Measurements from ENCODE around the gene LRRC66. TPM values are rescaled to one million over a fixed set of nuclear protein-coding genes. Genes with fewer than 3 reads are reported as not detected.

LRRC66 gene
- total RNA-seq, 4 donors from 2014 or later: 0.17 to 1.2 (median 0.54) TPM

DNA sequence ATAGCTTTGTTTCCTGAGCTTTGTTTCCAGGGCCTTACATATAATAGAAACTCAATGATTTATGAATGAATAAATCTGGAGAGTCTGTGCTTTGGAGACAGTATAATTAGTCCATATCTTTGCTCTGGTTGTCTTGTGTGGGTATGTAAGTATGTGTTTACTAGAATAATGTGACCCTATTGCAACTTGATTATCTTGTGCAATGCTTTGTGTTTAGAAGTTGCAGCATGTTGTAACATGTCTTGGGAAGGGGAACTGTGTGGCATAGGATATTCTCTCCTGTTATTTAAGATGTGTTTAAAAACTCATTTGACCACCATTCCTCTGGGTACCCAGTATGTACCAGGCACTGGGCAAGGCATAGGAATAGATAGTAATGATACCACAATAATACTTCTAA is 37.0 kb upstream of the LRRC66 start:
- TF ChIP-seq POLR2A (IDR thresholded peaks at IDR 0.05; ENCODE audit: low read depth): no peak
- TF ChIP-seq EP300 (IDR thresholded peaks at IDR 0.05): no peak
- no peak for TF ChIP-seq POLR2AphosphoS5 (IDR thresholded peaks at IDR 0.05)
- no peak for DNase-seq (ENCODE audit: extremely low spot score)

DNA sequence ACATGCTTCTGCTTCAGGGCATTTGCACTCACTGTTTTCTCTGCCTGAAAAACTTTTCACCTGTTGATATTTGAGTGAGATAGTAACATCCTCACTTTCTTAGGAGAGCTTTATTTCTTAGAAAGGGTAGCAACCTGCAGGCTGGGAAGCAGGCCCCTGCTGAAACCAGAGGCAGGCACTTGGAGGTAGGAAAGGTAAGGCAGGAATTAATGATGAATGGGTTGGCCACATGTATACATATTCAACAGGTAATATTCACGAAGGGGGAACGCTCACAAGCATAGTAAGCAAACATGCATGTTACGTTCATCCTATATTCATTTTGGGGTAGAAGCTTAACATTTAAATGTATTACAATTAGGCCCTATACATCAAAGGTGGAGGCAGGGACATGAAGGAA is 34.1 kb upstream of the LRRC66 start:
- no peak overlapping the region for H3K4me3 ChIP-seq
- no peak for DNase-seq (ENCODE audit: extremely low spot score)
- peaks cover 0 to 8% (median 4%) of the 10 kb centered on the region in 4 donors for H3K9me3 ChIP-seq
- H3K27ac ChIP-seq (replicated peaks in 1 of 4): no peak overlapping the region
- 96% methylated on average over 3 of the region's 3 CpGs for WGBS
- intact Hi-C loops (cut with DNase I): no loop called here
- H3K27me3 ChIP-seq: peaks cover 0 to 28% (median 2%) of the 10 kb centered on the region in 4 donors
- H3K36me3 ChIP-seq: no peaks in the 10 kb centered on the region
- H3K4me1 ChIP-seq: peaks cover 0 to 30% (median 22%) of the 10 kb centered on the region in 4 donors
- TF ChIP-seq, protein P1, sequence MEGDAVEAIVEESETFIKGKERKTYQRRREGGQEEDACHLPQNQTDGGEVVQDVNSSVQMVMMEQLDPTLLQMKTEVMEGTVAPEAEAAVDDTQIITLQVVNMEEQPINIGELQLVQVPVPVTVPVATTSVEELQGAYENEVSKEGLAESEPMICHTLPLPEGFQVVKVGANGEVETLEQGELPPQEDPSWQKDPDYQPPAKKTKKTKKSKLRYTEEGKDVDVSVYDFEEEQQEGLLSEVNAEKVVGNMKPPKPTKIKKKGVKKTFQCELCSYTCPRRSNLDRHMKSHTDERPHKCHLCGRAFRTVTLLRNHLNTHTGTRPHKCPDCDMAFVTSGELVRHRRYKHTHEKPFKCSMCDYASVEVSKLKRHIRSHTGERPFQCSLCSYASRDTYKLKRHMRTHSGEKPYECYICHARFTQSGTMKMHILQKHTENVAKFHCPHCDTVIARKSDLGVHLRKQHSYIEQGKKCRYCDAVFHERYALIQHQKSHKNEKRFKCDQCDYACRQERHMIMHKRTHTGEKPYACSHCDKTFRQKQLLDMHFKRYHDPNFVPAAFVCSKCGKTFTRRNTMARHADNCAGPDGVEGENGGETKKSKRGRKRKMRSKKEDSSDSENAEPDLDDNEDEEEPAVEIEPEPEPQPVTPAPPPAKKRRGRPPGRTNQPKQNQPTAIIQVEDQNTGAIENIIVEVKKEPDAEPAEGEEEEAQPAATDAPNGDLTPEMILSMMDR (IDR thresholded peaks at IDR 0.05): no peak
- TF ChIP-seq EP300 (IDR thresholded peaks at IDR 0.05) (no peak), POLR2AphosphoS5 (IDR thresholded peaks at IDR 0.05) (no peak), POLR2A (IDR thresholded peaks at IDR 0.05; ENCODE audit: low read depth) (no peak)

More for the DNA sequence above, 37.0 kb upstream of the LRRC66 start:
- Histone ChIP-seq H3K27me3 (peaks cover 0 to 12% (median 0%) of the 10 kb centered on the region in 4 donors), H3K9me3 (peaks cover 0 to under 1% (median 0%) of the 10 kb centered on the region in 4 donors), H3K4me1 (peaks cover 4 to 16% (median 7%) of the 10 kb centered on the region in 4 donors), H3K4me3 (no peak overlapping the region), H3K27ac (replicated peaks in 1 of 4) (no peak overlapping the region), H3K36me3 (no peaks in the 10 kb centered on the region)
- intact Hi-C loops (cut with DNase I): no loop called here

DNA sequence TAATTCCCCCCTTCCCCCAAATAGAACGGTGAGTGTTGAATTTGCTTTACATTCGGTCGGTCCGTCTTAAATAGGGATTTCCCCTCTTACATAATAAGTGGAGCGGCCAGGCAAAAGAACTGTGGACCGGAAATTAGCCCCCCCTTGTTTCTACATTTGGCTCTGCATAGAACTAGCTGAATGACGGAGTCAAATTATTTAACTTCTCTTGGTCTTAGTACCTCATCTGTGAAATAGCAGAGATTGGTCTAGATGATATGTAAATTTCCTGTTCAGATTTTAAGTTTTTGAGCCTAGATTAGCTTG is 32.3 kb upstream of the LRRC66 start:
- Histone ChIP-seq H3K27me3 (peaks cover 0 to 37% (median 2%) of the 10 kb centered on the region in 4 donors), H3K36me3 (no peaks in the 10 kb centered on the region), H3K27ac (replicated peaks in 1 of 4) (peak overlapping the region in 1 of 4 donors; percentile 68), H3K9me3 (peaks cover 0 to 8% (median 4%) of the 10 kb centered on the region in 4 donors), H3K4me3 (peak overlapping the region; percentile 52 to 63 (median 58)), H3K4me1 (peaks cover 0 to 23% (median 19%) of the 10 kb centered on the region in 4 donors)
- intact Hi-C loops (cut with DNase I): no loop called here
- 41% methylated on average over 7 of the region's 7 CpGs for WGBS
- no peak for DNase-seq (ENCODE audit: extremely low spot score)
- TF ChIP-seq POLR2A (IDR thresholded peaks at IDR 0.05; ENCODE audit: low read depth): no peak

DNA sequence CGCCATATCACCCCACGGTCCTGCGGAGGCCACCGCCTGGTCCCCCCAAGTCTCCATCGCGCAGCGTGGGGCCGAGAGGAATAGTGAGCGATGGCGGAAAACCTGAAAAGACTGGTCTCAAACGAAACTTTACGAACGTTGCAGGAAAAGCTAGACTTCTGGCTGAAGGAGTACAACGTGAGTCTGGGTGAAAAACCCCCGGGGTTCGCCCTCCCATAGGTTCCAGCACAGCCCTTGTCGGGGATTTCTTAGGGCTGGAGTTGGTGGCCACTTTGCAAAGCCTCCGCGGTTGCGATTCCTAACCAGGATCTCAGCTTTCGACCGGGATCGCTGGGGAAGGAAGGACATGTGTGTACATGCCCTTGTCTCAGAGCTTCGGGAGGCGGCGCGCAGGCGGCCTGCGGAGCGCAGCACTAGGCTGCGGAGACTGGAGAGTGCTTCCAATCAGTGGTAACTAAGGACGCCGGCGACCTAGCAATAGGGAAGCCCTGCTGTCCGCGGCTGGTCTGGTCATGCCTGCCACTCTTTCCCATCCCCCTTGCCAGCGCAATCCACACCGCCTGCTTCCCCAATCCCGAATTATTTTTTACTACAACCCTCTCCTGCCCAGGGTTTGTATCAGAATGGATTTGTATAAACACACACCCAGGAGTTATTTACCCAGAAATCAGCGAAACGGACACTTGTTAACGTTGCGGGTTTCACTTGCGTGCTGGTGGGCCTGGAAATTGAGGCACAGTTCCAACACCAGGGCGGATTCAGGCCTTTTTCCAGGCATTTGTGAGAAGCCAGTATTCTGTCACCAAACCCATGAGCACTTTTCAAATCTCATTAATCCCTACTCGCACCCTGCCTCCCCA is 31.7 kb upstream of the LRRC66 start:
- TF ChIP-seq POLR2AphosphoS5 (IDR thresholded peaks at IDR 0.05): peak in 1 of 2 donors; percentile 19
- TF ChIP-seq, protein P1 (IDR thresholded peaks at IDR 0.05): no peak
- H3K27ac ChIP-seq (replicated peaks in 1 of 4): peak overlapping the region; percentile 55 to 68 (median 62)
- H3K4me1 ChIP-seq: peaks cover 0 to 23% (median 19%) of the 10 kb centered on the region in 4 donors
- no peaks in the 10 kb centered on the region for H3K36me3 ChIP-seq
- peak overlapping the region; percentile 52 to 63 (median 58) for H3K4me3 ChIP-seq
- peaks cover 0 to 37% (median 2%) of the 10 kb centered on the region in 4 donors for H3K27me3 ChIP-seq
- peak; percentile 92 for DNase-seq (ENCODE audit: extremely low spot score)
- WGBS: 16% methylated on average over 29 of the region's 46 CpGs
- intact Hi-C loops (cut with DNase I): no loop called here
- peaks cover 0 to 8% (median 4%) of the 10 kb centered on the region in 4 donors for H3K9me3 ChIP-seq

DNA sequence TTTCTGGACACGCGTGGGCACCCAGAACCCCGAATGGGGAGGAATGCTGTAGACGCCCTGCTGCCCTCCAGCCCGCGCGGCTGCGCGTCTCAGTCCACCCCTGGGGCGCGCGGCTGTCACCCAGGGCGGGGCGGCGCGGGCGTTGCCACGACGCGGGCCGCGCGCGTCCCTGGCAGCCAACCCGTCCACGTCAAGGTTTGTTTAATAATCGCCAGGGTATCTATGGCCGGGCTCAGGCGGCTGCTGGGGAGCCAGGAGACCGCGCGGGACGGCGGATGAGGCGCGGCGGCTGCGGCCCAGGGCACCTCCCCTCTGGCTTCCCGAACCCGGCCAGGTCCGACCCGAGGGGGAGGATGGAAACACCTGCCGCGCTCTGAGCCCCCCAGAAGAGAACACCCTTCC is 31.1 kb upstream of the LRRC66 start, which contains the start of gene SPATA18:
SPATA18 (plus strand) TSS at position 92 of the 402 bp plus-strand sequence. CDS start 401 bp downstream, outside the sequence.
- Histone ChIP-seq H3K27me3 (peaks cover 0 to 42% (median 2%) of the 10 kb centered on the region in 4 donors), H3K9me3 (peaks cover 0 to 8% (median 4%) of the 10 kb centered on the region in 4 donors), H3K27ac (replicated peaks in 1 of 4) (peak within 1 kb of the TSS; percentile 55 to 68 (median 62)), H3K4me3 (peak within 1 kb of the TSS; percentile 52 to 63 (median 58)), H3K4me1 (peaks cover 0 to 23% (median 19%) of the 10 kb centered on the region in 4 donors), H3K36me3 (no peaks in the 10 kb centered on the region)
- intact Hi-C loops (cut with DNase I): no loop called here
- DNase-seq (ENCODE audit: extremely low spot score): no peak
- WGBS: 4% methylated on average over 12 of the region's 44 CpGs
- no peak for TF ChIP-seq POLR2A (IDR thresholded peaks at IDR 0.05; ENCODE audit: low read depth)
- TF ChIP-seq, protein P1 (IDR thresholded peaks at IDR 0.05): no peak
- TF ChIP-seq EP300 (IDR thresholded peaks at IDR 0.05): no peak
- TF ChIP-seq POLR2AphosphoS5 (IDR thresholded peaks at IDR 0.05): no peak

Data from esophagus muscularis mucosa (tissue), 4 donors.